GM18868 (cell line): Measurements from ENCODE around the gene DDX52.
A peak's percentile ranks its signal among the peaks of the same experiment; 100 is the strongest.
"Not testable (repeated sequence)": the region's sequence is repeated elsewhere in the genome, so short reads cannot be mapped to it uniquely, and the experiment has no call there.

Source experiments
- ATAC-seq: cut with Tn5 transposase; IDR thresholded peaks from one replicate; pipeline ENCODE4 v1.9.1; 2021; ENCODE audit warnings: mild to moderate bottlenecking, moderate library complexity; ENCODE audit not compliant: unreplicated experiment

The DDX52 gene

DNA sequence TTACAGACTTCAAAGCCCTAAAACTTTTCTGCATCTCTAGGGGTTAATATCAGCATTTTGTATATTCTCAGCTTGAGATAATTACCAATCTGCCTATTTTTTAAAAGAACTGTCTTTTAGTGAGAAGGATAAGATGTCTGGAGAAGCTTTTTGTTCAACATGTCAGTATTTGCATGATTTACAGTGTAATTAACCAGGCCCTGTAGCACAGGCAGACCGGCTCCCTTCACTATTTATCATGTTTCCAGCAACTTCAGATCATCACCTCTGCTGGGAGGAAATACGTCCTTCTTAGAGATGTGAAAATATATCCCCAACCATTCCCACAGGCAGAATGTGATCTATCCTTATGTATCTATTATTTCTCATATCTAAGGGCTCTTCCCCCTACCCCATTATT lies 8.6 kb upstream of the DDX52 start:
- no peak for ATAC-seq

DNA sequence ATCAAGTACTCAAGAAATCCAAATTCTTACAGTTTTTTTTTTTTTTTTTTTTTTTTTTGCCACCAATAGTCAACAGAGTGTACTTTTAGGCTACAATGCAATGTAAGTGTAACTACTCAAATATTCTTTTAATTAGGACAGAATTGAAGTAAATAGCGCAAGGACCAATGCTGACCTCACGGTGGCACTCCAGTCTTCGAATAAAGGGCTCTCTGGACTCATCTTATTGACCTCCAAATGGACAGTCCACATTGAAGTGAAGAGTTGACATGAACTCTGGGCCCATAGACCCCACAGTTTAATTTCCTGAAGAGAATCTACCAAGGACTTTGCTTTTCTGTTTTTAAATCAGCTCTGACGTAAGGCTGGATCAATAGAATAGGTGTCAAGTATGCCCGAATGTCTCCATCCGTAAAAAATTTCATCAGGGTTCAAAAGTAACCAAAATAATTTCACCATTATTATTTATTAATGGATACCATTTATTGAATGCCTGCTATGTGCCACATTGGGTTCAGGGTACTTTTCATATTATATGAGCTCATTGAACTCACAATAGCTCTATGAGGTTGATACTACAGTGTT lies 7.3 kb upstream of the DDX52 start:
- ATAC-seq, result no peak

DNA sequence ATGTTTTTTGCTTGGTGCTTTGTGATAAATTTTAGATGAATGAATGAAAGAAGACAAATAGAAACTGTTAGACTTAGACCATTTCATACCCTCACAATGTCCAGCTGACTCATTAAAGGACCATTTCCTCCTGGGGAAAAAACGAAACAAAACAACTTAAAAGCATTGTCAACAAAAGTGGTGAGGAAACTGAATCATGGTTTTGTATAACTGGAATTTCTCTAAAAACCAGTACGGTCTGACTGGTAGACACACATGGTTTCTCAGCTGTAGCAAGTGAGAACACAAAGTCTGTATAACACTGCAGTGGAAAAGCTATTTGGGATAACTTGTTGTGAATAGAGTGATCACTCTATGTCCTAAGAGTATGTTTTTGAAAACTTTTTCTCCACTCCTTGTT lies 5.3 kb upstream of the DDX52 start:
- ATAC-seq, result no peak

DNA sequence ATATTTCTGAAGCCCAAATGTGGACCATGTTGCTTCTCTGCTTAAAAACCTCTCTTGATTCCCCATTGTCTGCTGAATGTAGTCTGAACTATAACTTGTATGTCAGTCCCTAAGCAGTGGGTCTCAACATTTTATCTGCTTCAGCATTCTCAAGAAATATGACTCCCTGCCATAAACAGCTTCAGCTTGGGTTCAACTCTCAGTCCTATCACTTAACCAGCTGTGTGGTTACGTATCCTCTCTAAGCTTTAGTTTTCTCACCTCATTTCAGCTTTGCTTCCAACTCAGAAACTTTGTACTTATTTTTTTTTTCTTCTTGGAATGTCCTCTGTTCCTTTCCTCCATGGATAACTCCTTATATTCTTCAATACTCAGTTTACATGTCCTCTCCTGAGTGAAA lies 4.6 kb upstream of the DDX52 start:
- ATAC-seq, result no peak

DNA sequence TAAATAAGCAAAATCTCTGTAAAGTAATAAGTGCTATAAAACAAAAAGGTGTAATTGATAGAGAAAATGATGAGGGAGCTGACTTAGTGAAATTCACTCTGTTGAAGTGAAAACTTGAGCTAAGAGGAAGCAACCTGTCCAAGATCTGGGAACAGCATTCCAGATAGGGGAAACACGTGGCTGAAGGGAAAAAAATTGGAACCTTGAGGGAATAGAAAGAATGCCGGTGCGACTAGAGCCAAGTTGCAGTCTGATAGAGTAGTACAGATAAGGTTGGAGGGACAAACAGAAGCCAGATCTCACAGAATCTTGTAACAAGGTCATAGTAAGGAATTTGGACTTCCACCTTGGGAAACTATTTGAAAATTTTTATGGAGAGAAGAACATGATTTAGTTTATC lies 623 bp upstream of the DDX52 start:
- no peak for ATAC-seq

DNA sequence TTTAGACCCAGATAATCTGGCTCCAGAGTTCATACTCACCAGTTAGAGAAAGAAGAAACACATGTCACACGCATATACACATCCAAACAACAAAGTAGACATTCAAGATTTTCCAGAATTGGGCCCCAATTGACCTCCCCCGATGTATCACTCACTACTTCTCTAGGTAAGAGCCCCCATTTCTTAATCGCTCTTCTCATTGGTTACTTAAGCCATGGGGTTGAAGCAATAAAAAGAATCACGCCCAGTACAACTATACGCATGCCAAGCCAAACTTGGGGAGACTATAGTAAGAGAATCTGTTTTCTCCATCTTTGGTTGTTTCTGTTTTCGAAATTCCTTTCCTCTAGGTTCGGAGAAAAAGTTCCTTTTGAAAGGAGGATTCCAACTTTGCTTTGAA lies 565 bp downstream of the DDX52 start:
- no peak for ATAC-seq

DNA sequence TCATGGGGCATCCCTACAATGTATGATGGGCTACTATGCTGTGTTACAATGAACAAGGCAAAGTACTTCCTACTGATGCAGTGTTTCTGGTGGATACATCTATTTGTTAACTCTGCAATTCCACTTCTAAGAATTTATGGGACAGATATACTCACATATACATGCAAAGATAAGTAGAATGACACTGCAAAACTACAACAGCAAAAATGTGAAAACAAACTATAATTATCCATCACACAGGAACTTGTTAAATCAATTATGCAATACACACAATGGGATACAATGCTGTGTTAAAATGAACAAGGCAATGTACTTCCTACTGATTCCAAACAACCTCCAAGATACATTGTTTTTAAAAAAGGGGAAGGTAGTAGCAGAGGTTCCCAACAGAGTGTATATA lies 3.2 kb downstream of the DDX52 start:
- no peak for ATAC-seq

DNA sequence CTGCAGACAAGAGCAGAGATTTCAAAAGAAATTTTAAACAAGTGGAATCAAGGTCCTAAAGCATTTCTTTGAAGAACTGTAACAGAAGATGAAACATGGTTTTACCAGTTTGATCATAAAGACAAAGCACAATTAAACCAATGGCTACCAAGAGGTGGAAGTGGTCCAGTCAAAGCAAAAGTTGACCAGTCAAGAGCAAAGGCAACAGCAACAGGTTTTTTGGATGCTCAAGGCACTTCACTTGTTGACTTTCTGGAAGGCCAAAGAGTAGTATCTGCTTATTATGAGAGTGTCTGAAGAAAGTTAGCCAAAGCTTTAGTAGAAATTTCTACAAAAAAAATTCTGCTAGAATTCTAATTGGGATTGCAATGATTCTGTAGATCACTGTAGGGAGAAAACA lies 5.3 kb downstream of the DDX52 start:
- no peak for ATAC-seq

DNA sequence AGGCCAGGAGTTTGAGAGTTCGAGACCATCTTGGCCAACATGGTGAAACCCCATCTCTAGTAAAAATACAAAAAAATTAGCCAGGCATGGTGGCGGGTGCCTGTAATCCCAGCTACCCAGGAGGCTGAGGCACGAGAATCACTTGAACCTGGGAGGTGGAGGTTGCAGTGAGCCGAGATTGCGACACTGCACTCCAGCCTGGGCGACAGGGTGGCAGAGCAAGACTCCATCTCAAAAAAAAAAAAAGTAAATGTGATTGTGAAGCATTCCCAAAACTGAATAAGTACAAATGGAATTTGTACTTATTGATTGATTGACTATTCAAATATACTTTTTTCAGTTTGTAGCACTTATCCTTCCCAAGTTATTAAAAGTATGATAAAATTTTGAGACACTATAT lies 26.8 kb downstream of the DDX52 start:
- ATAC-seq, result not testable (repeated sequence)

DNA sequence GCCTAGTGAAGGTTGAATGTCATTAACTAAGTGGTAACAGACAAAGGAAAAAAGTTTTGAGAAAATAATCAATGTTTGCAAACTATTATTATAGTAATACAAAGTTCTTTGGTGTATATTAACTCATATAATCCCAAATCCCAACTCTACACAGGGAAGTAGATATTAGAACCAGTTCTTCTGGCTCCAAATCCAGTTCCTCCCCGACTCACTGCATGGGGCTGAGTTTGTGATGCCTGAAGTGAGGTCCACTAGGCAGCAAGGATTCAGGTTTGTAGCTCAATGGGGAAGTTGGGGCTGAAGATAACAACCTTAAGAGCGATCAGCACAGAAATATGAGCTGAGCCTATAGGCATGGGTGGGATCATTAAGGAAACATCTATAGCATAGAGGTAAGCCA lies 28.4 kb downstream of the DDX52 start:
- ATAC-seq, result no peak

DNA sequence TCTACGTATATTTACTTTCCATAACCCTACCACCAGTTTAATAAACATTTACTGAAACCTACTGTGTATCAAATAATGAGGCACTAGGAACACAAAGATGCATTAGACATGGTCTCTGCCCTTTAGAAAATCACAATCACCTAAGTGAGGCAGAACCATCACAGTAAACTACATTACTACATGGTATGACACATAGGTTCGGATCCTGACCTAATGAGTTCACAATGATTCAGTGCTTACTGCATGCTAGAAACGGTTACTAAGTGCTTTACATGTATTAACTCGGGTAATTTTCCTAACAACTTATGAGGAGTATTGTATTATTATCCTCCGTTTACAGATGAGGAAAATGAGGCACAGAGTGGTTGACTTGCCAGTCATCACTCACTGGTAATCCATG lies 28.9 kb downstream of the DDX52 start:
- no peak for ATAC-seq

DNA sequence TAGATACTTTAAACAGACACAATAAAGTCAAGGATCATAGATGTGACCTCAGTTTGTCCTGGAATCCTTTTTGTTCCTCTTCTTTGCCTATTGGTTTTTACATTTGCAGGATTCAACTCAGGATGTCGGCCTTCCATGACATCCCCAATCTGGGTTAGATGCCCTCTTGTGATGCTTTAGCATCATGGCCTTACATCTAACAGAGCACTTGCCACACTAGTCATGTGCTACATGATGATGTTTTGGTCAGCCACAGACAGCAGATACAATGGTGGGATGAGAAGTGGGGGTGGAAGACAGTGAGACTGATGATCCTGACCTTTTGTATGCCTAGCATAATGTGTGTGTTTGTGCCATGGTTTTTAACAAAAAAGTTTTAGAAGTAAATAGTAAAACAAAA lies 32.3 kb downstream of the DDX52 start:
- ATAC-seq, result no peak

DNA sequence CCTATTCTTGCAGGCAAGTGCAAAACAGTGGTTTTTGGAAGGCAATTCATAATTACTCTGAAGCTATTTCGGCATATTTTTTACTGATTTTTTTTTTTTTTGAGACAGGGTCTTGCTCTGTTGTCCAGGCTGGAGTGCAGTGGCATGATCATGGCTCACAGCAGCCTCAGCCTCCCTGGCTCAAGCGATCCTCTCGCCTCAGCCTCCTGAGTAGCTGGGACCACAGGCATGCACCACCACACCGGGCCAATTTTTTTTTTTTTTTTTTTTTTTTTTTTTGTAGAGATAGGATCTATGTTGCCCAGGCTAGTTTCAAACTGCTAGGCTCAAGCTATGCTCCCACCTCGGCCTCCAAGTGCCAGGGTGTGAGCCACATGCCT lies 33.2 kb downstream of the DDX52 start:
- not testable (repeated sequence) for ATAC-seq

DNA sequence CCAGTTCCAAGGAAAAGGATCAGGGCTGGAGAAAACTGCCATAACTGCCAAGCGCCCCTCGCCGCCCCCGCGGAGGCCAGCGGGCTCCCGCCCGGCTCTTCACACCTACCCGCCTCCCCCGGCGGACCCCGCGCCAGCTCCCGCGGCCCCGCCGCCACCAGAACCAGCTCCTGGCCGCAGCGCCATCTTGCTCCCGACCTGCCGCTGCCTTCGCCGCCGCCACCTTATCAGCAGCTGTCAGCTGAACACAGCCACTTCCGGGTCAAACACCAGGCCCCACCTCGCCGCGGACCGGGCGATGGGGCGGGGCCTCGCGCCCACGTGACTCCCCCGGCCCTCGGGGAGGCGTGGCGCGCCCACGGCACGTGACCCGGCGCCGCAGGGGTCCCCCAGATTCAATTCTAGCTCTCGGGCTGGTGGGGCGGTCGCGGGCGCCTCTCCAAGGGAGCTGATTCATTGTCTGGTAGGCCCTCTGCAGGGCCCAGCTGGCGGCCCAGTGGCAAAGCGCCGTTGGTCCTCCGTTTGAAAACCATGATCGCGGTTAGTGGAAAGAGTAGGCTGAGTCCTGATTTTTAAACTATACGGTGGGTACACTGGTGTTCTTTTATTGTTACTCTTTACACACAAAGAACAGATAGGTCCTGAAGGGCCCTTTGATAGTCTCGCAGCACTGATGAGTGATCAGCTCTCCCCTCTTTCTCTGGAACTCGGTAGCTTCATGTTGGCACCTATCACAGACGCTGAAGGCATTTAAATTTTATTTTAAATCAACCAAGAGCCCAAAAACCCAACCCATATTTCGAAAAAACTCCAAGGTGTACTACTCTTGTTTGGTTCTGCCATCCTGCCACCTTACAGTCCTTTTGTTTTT lies 33.8 kb downstream of the DDX52 start, which contains the start of gene SYNRG:
TSS of gene SYNRG (minus strand) at position 249 of the 871 bp plus-strand sequence. CDS start at position 186, 63 bp downstream.
- peak; percentile 85 for ATAC-seq

DNA sequence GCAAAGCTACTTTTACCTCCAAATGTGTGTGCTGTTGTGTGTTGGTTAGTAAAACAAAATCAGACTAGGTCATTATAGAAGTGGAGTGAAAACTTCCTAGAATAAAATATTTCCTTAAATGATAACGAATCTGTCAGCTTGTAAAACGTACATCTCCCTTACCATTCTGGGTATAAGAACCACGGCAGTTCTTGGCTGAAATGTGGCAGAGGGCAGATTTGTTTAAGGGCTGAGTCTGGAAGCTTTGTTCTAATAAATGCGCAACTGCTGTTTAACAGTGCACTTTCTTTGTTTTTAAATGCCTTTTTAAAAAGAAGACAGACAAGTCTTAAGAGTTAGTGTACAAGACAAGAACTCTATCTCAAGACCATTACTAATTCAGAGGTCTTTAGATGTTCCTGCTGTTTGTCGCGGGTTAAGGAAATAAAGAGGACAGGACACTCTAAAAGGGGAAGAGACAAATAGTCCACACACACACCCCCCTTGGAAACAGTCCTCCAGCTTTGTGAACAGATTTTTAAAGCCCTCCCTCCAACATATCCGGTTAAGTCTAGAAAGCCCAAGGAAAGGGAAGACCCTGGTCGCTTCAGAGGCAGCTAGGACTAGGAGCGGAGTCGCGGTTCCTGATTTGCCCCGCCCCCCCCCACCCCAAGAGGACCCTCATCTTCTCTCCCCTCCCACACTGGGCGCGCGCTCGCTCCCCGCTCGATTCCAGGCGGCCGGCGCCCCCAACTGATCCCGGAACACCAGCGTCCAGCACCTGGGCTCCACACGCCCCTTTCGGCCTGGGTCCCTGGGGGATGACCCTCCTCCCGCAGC lies 34.7 kb downstream of the DDX52 start:
- ATAC-seq, result no peak

DNA sequence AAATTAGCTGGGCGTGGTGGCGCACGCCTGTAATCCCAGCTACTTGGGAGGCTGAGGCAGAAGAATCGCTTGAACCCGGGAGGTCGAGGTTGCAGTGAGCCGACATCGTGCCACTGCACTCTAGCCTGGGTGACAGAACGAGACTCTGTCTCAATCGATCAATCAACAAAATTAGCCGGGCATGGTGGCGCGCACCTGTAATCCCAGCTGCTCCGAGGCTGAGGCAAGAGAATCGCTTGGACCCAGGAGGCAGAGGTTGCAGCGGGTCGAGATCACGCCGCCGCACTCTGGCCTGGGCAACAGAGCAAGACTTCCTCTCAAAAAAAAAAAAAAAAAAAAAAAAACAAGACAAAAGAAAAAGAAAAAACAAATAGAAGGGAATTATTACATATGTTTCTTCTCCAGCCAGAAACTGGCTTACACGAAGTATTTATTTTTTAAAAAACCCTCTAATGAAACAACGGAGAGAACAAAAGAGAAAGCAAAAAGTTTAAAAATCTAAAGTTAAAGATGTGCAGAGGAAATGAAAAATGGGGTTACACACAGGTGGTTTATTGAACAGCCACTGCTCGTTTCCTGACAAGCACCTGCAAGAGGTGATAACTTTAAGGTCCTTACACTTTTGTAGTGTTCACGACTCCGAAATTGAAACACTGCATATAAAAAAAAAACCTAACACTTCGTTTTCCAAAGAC lies 35.5 kb downstream of the DDX52 start:
- ATAC-seq, result no peak

DNA sequence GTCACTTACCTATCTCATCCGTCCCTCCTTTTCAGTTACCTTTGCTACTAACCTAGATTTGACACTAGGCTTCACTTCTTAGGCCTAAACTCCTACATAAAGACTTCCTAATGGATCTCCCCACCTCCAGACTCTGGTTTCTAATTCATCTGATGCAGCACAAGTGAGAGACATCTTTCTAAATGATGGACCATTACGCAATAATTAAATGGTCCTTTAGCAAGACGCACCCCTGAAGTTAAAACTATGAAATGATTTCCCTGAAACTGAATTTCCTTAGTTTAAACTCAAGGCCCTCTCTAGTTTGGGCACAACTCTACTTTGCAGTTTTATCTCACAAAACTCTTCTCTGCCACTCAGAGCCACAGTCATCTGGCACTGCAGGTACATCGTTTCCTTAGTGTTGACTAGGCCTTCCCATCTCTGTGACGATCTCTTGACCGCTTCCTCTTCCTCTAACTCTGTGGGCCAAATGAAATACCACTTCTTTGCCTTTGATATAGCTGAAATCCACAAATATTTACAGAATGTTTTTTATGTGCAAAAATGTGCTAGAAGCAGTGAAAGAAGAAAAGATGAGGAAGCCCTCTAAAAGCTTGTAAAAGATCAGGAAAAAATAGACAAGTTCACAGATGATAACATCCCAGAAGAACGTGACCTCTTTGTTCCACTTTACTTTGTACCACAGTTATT lies 37.3 kb downstream of the DDX52 start:
- ATAC-seq, result no peak

DNA sequence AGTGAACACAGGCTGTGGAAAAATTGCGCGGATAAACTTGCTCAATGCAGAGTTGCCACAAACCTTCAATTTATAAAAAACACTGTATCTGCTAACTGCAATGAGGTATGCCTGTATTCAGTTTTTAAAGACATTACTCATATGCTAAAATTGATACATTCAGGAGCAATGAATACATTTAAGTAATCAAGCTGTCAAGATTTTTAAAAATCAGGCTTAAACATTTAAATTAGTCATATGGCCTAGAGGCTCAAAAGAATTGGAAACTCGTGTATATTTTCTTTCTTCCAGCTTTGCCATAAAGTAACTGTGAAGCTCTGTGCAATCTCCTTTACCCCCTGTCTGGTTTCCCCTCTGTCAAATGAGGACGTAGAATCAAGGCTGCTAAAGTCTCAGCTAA lies 38.2 kb downstream of the DDX52 start:
- no peak for ATAC-seq

DNA sequence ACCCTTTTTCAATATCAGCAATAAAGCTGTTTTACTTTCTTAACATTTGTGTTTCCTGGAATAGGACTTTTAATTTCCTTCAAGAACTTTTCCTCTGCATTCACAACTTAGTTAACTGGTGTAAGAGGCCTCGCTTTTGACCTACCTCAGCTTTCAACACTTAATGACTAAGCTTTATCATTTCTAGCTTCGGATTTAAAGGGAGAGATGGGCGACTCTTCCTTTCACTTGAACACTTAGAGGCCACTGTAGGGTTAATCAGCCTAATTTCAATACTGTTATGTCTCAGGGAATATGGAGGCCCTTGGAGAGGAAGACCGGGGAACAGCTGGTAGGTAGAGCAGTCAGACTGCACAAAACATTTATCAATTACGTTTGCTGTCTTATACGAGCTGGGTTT lies 38.7 kb downstream of the DDX52 start:
- ATAC-seq, result no peak

DNA sequence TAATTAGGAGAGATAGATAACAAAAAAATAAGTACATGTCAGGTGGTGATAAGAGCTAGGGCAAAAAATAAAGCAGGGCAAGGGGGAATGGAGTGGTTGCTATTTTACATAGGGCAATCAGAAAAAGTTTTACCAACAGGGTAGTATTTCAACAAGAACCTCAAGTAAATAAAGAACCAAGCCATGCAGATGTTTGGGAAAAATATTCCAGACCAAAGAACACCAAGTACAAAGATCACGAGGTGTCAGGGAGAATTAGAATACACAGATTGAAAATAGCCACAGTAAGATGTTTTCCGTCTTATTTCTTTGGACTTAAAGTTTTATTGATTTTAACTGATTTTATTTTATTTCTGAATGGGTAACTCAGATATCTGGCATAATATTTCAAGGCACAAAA lies 45.1 kb downstream of the DDX52 start:
- ATAC-seq, result no peak

DNA sequence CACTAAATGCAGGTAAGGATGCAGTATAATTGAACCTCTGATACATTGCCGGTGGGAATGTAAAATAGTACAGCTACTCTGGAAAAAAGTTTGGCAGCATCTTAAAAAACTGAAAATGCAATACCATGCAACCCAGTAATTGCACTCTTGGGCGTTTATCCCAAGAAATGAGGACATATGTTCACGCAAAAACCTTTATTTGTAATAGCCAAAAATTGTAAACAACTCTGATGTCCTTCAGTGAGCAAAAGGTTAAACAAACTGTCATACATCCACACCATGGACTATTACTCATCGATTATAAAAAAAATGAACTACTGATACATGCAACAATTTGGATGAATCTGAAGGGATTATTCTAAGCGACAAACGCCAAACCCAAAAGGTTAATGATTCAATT lies 51.0 kb downstream of the DDX52 start:
- no peak for ATAC-seq
